Fibroblast of lung (primary cell): Measurements from ENCODE around the gene ABCG8.

Experiments
- CTCF ChIP-seq, 2 donors: IDR thresholded peaks in 1 of 2; conservative IDR thresholded peaks in 1 of 2; 1 replicate in 1 of 2; 2 replicates in 1 of 2; pipeline ENCODE4 v1.5.1; 2011 to 2012; ENCODE audit warnings: low read length in 2 of 2, control low read depth in 1 of 2, inconsistent platforms in 1 of 2, low read depth in 1 of 2, mild to moderate bottlenecking in 1 of 2
- EZH2 ChIP-seq: IDR thresholded peaks from 2 replicates; pipeline ENCODE4 v1.5.1; 2012; ENCODE audit warnings: low read length, control low read depth, mild to moderate bottlenecking; ENCODE audit errors: missing control alignments

GRCh38 chr2:43802135-43802534, 36.6 kb upstream of the ABCG8 start:
- no peak for TF ChIP-seq CTCF (conservative IDR thresholded peaks at IDR 0.05 in 1 of 2, IDR thresholded peaks at IDR 0.05 in 1 of 2; ENCODE audit: low read depth in 1 of 2, low read length in 2 of 2)
- TF ChIP-seq EZH2: no peak
